GM12878 (cell line): ENCODE measurements around the gene SYCP3.

Experiments
- MTA3 ChIP-seq: IDR thresholded peaks from 2 replicates; pipeline ENCODE4 v1.6.1; 2012; ENCODE audit warnings: low read length, inconsistent platforms, borderline replicate concordance
- POLR2AphosphoS5 ChIP-seq: IDR thresholded peaks from 2 replicates; pipeline ENCODE4 v1.6.1; 2011; ENCODE audit warnings: mild to moderate bottlenecking, low read length, inconsistent platforms
- ZSCAN29 ChIP-seq: fragments of 450-650 bp; IDR thresholded peaks from 2 replicates; pipeline ENCODE4 v1.6.1; 2017; ENCODE audit warnings: mild to moderate bottlenecking, moderate library complexity
- TF ChIP-seq, protein P1 (sequence below), 3 experiments: IDR thresholded peaks in 2 of 3; conservative IDR thresholded peaks in 1 of 3; 2 replicates each; pipeline ENCODE4 v1.5.1; 2011; ENCODE audit warnings: low read depth in 3 of 3, low read length in 3 of 3, mild to moderate bottlenecking in 3 of 3, control low read depth in 2 of 3, moderate library complexity in 2 of 3, inconsistent platforms in 1 of 3, mixed read lengths in 1 of 3; ENCODE audit not compliant: control insufficient read depth in 2 of 3, insufficient read depth in 1 of 3; ENCODE audit errors: extremely low read depth in 1 of 3
- TF ChIP-seq, protein P2 (sequence below): IDR thresholded peaks from 2 replicates; pipeline ENCODE4 v1.6.1; 2011; ENCODE audit warnings: borderline replicate concordance, low read depth, mild to moderate bottlenecking, moderate library complexity, mixed read lengths, low read length; ENCODE audit not compliant: insufficient read depth; ENCODE audit errors: extremely low read length

DNA sequence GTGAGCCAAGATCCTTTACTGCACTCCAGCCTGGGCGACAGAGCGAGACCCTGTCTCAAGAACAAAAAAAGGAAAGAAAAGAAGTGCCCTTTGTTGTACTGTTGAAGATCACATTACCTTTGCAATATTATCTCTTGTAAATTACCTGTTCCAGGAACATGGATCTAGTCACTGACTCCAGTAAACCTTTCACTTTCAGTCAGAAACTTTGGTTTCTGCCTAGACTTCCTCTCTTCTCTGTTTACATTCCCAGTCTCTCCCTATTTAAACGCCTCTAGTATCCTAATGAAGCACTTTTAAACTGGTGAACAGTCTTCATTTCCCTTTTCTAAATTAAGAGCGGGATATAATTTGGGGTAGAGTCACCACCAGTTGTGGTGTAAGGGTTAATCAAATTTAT, 29.0 kb downstream of the SYCP3 start:
- TF ChIP-seq, protein P1, sequence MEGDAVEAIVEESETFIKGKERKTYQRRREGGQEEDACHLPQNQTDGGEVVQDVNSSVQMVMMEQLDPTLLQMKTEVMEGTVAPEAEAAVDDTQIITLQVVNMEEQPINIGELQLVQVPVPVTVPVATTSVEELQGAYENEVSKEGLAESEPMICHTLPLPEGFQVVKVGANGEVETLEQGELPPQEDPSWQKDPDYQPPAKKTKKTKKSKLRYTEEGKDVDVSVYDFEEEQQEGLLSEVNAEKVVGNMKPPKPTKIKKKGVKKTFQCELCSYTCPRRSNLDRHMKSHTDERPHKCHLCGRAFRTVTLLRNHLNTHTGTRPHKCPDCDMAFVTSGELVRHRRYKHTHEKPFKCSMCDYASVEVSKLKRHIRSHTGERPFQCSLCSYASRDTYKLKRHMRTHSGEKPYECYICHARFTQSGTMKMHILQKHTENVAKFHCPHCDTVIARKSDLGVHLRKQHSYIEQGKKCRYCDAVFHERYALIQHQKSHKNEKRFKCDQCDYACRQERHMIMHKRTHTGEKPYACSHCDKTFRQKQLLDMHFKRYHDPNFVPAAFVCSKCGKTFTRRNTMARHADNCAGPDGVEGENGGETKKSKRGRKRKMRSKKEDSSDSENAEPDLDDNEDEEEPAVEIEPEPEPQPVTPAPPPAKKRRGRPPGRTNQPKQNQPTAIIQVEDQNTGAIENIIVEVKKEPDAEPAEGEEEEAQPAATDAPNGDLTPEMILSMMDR (IDR thresholded peaks at IDR 0.05 in 2 of 3, conservative IDR thresholded peaks at IDR 0.05 in 1 of 3; ENCODE audit: control insufficient read depth in 2 of 3, extremely low read depth in 1 of 3, insufficient read depth in 1 of 3, low read depth in 3 of 3, low read length in 3 of 3), result no peak
- TF ChIP-seq MTA3, result no peak
- TF ChIP-seq, protein P2, sequence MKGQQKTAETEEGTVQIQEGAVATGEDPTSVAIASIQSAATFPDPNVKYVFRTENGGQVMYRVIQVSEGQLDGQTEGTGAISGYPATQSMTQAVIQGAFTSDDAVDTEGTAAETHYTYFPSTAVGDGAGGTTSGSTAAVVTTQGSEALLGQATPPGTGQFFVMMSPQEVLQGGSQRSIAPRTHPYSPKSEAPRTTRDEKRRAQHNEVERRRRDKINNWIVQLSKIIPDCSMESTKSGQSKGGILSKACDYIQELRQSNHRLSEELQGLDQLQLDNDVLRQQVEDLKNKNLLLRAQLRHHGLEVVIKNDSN, result no peak
- no peak for TF ChIP-seq ZSCAN29
- TF ChIP-seq POLR2AphosphoS5, result no peak
